HG03097 (cell line): ENCODE measurements around the gene FAM120A.

Experiments used
- ATAC-seq: cut with Tn5 transposase; IDR thresholded peaks from one replicate; pipeline ENCODE4 v1.9.1; 2021; ENCODE audit not compliant: unreplicated experiment, low FRiP score

FAM120A gene

DNA sequence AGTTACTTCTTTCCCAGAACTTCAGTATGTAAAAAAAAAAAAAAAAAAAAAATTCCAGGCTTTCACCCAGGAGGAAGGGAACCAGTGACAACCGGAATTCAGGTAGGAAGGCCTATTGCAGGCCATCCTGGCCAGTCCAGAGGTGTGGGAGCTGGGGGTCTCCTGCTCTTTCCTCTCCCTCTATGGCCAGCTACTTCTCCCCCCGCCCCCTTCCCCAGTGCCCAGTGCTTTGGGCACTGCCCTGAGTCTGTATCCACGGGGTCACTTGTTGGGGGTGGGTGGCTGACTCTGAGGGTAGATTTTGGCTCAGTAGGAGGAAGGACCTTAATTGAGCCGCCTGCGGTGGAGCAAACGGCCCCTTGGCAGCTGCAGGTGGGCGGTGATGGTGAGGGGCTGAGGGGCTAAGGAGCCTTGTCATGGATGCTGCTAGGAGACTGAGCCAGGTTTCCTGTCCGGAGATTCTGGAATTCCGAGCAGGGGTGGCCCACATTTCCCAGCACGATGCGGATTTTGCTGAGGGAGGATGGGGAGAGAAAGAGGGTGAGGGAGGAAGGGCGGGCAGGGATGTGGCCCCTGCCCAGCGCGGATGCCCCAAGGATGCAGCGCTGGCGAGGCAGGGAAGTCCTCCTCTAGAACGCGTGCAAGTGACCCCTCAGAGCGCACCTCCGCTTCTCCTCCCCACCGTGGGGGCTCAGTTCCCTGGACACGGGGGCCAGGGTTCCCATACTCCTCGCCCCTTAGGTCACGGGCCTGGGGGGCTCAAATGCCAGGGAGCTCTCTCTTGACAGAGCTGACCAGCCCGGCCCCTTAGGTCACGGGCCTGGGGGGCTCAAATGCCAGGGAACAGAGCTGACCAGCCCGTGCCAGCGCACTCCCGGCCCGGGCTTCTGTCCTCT lies 123.7 kb downstream of the FAM120A start:
- ATAC-seq = no peak

GRCh38 chr9:93575796-93576257 lies 124.3 kb downstream of the FAM120A start:
- no peak for ATAC-seq

DNA sequence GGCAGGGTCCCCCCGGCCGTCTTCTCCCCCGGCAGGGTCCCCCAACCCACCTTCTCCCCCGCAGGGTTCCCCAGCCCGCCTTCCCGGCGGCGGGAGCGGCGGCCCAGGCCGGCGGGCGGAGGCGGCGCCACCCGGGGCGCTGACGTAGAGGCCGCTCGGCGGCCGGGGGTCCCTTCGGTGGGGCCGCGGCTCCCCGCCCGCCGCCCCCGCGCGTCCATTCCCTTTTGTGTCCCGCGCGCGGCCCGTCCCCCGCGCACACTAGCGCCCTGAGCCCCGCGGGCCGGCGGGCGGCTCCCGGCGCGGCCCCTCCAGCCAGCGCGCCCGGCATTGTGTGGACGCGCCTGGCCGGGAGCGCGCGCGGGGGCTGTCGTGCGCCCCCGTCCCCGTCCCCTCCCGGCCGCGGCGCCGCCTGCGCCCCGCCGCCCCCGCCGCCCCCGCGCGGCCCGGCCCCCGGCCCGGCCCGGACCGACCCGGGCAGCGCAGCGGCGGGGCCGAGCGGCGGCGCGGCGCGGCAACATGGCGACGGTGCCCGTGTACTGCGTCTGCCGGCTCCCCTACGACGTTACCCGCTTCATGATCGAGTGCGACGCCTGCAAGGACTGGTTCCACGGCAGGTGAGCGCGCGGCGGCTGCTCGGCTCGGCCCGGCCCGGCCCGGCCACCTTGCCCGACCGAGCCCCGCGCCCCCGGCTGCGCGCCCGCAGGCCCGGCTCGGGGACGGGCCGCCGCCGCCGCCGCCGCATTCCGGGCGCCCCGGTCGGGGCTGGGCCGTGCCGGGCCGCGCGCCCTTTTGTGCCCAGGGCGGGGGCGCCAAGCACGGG lies 125.0 kb downstream of the FAM120A start, which contains the start of gene PHF2:
Gene PHF2, plus strand, starts transcription at position 327 of the 820 bp plus-strand sequence. Its CDS starts 190 bp downstream, at position 517.
- no peak for ATAC-seq

DNA sequence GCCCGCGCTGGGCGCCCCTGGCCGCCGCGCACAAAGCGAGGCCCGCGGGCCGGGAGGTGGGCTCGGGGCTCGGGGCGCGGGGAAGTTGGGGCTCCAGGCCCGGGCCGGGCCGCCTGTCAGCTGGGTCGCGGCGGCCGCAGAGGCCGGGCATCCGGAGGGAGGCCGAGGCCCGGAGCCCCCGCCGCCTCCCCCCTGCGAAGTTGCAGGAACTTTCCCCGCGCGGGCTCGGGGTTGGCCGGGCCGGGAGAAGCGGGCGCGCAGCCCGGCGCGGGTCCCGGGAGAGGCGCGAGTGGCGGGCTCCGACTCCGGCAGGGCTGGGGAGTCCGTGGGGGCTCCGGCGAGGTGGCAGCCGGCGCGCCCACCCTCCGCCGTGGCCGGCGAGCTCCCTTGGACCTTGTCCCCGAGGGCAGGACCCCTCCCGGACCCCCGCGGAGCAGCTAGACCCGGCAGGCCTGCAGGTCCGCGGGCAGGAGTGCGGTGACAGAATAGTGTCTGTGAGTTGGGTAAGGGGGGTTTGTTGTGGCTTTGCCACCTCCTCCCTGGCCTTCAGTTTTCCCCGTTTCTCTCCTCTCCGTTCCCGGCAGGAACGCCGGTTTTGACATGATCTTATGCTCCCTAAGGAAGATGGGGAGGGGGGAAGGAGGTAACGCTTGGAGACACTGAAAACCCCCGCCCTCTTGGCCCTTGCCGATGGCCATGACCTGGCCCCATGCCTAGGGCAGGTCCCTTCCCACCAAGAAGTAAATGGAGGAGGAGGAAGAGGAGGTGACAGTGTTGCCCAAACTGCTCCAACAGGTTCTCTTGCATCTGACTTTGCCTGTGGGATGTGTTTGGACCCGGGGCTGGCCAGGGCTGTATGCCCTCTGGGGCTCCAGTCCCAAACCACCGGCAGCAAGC lies 125.8 kb downstream of the FAM120A start:
- ATAC-seq = no peak

- no peak for ATAC-seq
Measured at GRCh38 chr9:93577975-93578682, 126.6 kb downstream of the FAM120A start.

DNA sequence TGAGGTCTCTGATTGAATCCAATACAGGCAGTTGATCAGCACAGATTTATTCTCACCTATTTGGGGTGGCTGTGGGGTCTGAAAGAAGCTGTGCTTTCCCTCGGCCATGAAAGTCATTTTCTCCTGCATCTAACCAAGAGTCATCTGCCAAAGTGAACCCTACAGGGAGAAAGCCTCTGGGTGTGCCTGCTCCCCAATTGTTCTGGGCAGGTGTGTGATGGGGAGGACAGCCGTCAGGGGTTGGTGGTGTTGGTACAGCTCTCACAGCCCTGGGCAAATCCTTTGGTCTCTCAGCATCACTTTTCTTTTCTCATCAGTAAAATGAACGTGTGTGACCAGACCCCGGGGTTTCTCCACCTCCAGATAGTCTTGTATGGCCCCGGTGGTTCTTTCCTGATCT lies 127.4 kb downstream of the FAM120A start:
- no peak for ATAC-seq

DNA sequence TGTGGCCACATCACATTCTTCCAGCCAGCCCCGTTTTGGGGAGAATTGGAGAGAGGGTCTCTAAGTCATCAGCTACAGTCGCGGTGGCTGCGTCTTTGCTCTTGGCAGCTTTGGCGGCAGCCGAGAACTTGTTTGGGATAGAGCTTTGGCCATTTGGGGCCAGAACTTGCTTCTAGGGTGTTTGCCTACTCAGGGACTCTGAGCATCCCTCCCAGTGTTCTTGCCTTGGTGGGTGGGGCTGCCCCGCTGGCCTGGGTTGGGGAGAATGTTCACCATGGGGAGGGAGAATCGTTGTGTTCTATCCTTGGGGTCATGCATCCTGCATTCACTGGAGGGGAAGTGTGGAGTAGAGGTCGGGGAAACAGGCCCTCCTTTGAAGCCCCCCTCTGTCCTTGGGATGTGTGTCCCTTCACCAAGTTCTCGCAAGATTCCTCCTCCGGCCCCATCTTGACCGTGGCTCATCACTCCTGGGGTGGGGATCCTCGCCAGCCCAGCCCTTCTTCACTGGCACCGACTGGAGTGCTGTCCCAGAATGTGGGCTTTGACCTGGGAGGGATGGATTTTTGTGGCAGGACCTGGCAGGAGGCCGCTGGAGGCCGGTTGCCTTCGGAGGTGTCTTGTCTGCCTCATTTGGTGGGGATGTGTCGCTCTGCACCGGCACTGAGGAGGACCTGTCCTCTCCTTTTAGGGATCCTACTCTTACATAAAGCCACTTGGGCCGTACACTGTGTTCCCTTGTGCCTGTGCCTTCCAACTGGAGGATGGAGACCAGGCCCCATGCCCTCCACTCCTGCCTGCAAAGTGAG lies 128.4 kb downstream of the FAM120A start:
- no peak for ATAC-seq

GRCh38 chr9:93580654-93581380 lies 129.3 kb downstream of the FAM120A start:
- no peak for ATAC-seq

DNA sequence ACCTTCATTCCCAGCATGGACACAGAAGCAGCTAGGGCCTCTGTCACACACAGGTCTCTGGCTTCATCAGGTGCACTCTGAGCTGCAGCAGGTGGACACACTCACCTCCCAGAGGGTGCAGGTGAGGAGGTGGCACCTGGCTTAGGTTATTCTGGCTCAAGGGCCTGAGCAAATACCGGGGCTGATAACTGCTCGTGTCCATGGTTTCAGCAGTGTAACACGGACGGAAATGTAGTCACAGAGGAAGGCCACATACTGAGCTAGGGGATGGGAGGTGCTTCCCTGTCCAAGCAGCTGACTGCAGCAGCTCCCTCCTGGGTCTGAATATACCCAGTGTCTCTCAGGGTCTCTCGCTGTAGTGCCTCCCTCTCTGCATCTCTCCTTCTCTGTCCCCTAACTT lies 130.6 kb downstream of the FAM120A start:
- no peak for ATAC-seq

- no peak for ATAC-seq
Measured at GRCh38 chr9:93582550-93582949, 131.1 kb downstream of the FAM120A start.

GRCh38 chr9:93585259-93585658 lies 133.8 kb downstream of the FAM120A start:
- no peak for ATAC-seq

DNA sequence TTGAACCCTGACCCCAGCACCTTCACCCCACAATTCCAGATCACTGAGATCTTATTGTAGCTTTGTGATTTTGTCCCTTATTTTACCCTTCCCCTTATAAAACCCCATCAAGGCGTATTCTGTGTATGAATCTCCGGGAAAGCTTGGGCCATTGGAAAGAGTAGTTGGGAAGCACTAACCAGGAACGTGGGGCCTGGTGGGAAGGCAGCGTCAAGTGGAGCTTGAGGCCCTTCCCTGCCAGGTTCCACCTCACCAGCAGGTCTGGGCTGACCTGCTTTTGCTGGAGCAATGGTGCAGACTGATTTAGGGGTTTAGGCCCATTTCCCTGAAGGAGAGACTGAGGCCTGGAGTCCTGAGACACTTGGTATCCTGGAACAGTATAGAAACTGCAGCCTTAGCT lies 134.2 kb downstream of the FAM120A start:
- no peak for ATAC-seq

- ATAC-seq = no peak
Measured at GRCh38 chr9:93586290-93587057, 135.0 kb downstream of the FAM120A start.

GRCh38 chr9:93587284-93587650 lies 135.8 kb downstream of the FAM120A start:
- no peak for ATAC-seq

GRCh38 chr9:93587651-93588347 lies 136.3 kb downstream of the FAM120A start:
- no peak for ATAC-seq

DNA sequence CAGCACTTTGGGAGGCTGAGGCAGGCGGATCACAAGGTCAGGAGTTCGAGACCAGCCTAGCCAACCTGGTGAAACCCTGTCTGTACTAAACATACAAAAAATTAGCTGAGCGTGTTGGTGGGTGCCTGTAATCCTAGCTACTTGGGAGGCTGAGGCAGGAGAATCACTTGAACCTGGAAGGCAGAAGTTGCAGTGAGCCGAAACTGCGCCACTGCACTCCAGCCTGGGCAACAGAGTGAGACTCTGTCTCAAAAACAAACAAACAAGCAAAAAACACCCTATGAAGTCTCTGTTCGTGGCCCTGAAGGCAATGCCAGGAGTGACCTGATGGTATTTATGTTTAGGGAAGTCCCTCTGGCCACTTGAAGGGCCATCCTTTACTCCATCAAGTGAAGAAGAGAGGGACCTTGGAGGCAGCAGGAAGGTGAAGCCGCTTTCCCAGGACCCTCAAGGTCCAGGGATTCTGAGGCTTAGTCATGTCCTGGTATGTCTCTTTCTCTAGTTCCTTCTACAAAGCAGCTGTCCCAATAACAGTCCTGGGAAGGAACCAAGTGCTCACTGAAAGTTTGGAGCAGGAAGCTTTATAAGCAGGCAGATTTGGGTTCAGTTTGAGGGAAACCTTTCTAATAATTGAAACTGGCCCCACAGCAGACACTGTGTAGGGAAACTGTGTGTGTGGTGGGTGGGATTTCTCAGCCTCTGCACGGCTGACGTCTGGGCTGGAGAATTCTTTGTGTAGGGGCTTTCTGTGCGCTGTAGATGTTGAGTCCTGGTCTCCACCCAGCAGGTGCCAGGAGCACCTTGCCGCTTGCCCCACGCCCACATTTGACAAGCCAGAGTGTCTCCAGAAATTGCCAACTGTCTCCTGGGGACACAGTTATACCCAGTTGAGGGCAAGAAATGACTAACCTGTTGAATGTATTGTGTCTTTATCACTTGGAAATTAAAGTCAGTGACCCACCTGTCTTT lies 137.4 kb downstream of the FAM120A start:
- ATAC-seq = no peak
